GM20431 (cell line): ENCODE measurements around the gene VPS45.

ENCODE experiments used
- in situ Hi-C: fragments of 300-500 bp; cut with MseI, MboI; formaldehyde crosslinking; loops from one replicate; pipeline ENCODE4 v1.15.0; 2020; ENCODE audit warnings: low sequenced_read_pairs; ENCODE audit not compliant: unreplicated experiment

The VPS45 gene

GRCh38 chr1:150179867-150180266, 112.3 kb downstream of the VPS45 start:
- in situ Hi-C loops, result loop anchor here (25.0 kb wide), 1 partner anchor 243 kb away; the partner anchor contains the start of genes MTMR11 and SF3B4

- in situ Hi-C loops, result loop anchor here (25.0 kb wide), 1 partner anchor 243 kb away; the partner anchor contains the start of genes MTMR11 and SF3B4
Observed at GRCh38 chr1:150180474-150180873, 112.9 kb downstream of the VPS45 start.

GRCh38 chr1:150182247-150182646, 114.7 kb downstream of the VPS45 start:
- in situ Hi-C loops, result loop anchor here (25.0 kb wide), 1 partner anchor 245 kb away; the partner anchor contains the start of genes MTMR11 and SF3B4

GRCh38 chr1:150183061-150183460, 115.5 kb downstream of the VPS45 start:
- in situ Hi-C loops, result loop anchor here (25.0 kb wide), 1 partner anchor 246 kb away; the partner anchor contains the start of genes MTMR11 and SF3B4

GRCh38 chr1:150185481-150185880, 117.9 kb downstream of the VPS45 start:
- in situ Hi-C loops, result loop anchor here (25.0 kb wide), 1 partner anchor 248 kb away; the partner anchor contains the start of genes MTMR11 and SF3B4

- in situ Hi-C loops, result loop anchor here (25.0 kb wide), 1 partner anchor 249 kb away; the partner anchor contains the start of genes MTMR11 and SF3B4
Observed at GRCh38 chr1:150186438-150186788, 118.8 kb downstream of the VPS45 start.

- in situ Hi-C loops, result loop anchor here (25.0 kb wide), 1 partner anchor 250 kb away; the partner anchor contains the start of genes MTMR11 and SF3B4
Observed at GRCh38 chr1:150186789-150187559, 119.4 kb downstream of the VPS45 start.

GRCh38 chr1:150187560-150187931, 120.0 kb downstream of the VPS45 start:
- in situ Hi-C loops, result loop anchor here (25.0 kb wide), 1 partner anchor 250 kb away; the partner anchor contains the start of genes MTMR11 and SF3B4

- in situ Hi-C loops, result loop anchor here (25.0 kb wide), 1 partner anchor 255 kb away; the partner anchor contains the start of genes MTMR11 and SF3B4
Observed at GRCh38 chr1:150192012-150192411, 124.4 kb downstream of the VPS45 start.

GRCh38 chr1:150194381-150195031, 126.9 kb downstream of the VPS45 start:
- in situ Hi-C loops, result loop anchor here (25.0 kb wide), 1 partner anchor 257 kb away; the partner anchor contains the start of genes MTMR11 and SF3B4
